SK-MEL-5 (cell line): ENCODE data around the gene POLR2I. TPM values are rescaled to one million over a fixed set of nuclear protein-coding genes. Genes with fewer than 3 reads are reported as not detected.
A peak's percentile ranks its signal among the peaks of the same experiment; 100 is the strongest.
"Not testable (repeated sequence)": the region's sequence is repeated elsewhere in the genome, so short reads cannot be mapped to it uniquely, and the experiment has no call there.

ENCODE experiments used
- DNase-seq: peaks from one replicate; pipeline ENCODE4 v3.0.0-alpha.2; 2016; ENCODE audit warnings: low read depth, low spot score
- in situ Hi-C: cut with HindIII; loops from 2 replicates; pipeline ENCODE4 v1.10.0; 2016; ENCODE audit warnings: low sequenced_read_pairs, high pct_unique_total_duplicates, low pct_unique_long_range_greater_than_20kb
- total RNA-seq: library from RNA; depleted of rRNA; stranded (reverse); fragments of >200 nt; shearing (Covaris generic); gene quantifications from 2 replicates; pipeline ENCODE4 v1.2.3, GENCODE V29; 2014

Gene POLR2I
- total RNA-seq, 1 experiment from 2014 or later = 62.8 TPM

GRCh38 chr19:36139473-36140303 lies 25.0 kb upstream of the POLR2I start, which contains the start of gene CAPNS1:
CAPNS1 (plus strand) TSS chr19:36140066; CDS start chr19:36141012, 946 bp downstream.
- in situ Hi-C loops = no loop called here

GRCh38 chr19:36139120-36139472 lies 24.4 kb upstream of the POLR2I start:
- in situ Hi-C loops = no loop called here
- DNase-seq = no peak

More at GRCh38 chr19:36139473-36140303, 25.0 kb upstream of the POLR2I start, which contains the start of gene CAPNS1:
- DNase-seq = peak; percentile 93

- DNase-seq = no peak
- in situ Hi-C loops = no loop called here
Measured at GRCh38 chr19:36136964-36137686, 22.4 kb upstream of the POLR2I start.

GRCh38 chr19:36134867-36135266 lies 20.2 kb upstream of the POLR2I start:
- in situ Hi-C loops, DNase-seq: not testable (repeated sequence)

- in situ Hi-C loops, DNase-seq: not testable (repeated sequence)
Measured at GRCh38 chr19:36131221-36131620, 16.5 kb upstream of the POLR2I start.

- in situ Hi-C loops = no loop called here
- no peak for DNase-seq
Measured at GRCh38 chr19:36128392-36128736, 13.7 kb upstream of the POLR2I start.

GRCh38 chr19:36125557-36125956 lies 10.9 kb upstream of the POLR2I start:
- DNase-seq = no peak
- in situ Hi-C loops = no loop called here

GRCh38 chr19:36121486-36122124 lies 6.9 kb upstream of the POLR2I start:
- in situ Hi-C loops = no loop called here
- DNase-seq = no peak

- no peak for DNase-seq
- in situ Hi-C loops = no loop called here
Measured at GRCh38 chr19:36120984-36121358, 6.3 kb upstream of the POLR2I start.

- in situ Hi-C loops = no loop called here
- no peak for DNase-seq
Measured at GRCh38 chr19:36120092-36120983, 5.7 kb upstream of the POLR2I start.

GRCh38 chr19:36116344-36116637 lies 1.6 kb upstream of the POLR2I start:
- no peak for DNase-seq
- in situ Hi-C loops = no loop called here

GRCh38 chr19:36115453-36116343 lies 1.0 kb upstream of the POLR2I start, which contains the start of gene TBCB:
TBCB (plus strand) TSS chr19:36115468; CDS start chr19:36115561, 93 bp downstream.
- peak; percentile 5 for DNase-seq
- in situ Hi-C loops = no loop called here

- in situ Hi-C loops = no loop called here
- DNase-seq = peak; percentile 23
Measured at GRCh38 chr19:36113894-36114720, 568 bp downstream of the POLR2I start.

GRCh38 chr19:36113425-36113824 lies 1.2 kb downstream of the POLR2I start:
- DNase-seq = no peak
- in situ Hi-C loops = no loop called here

- in situ Hi-C loops = no loop called here
- no peak for DNase-seq
Measured at GRCh38 chr19:36112678-36113077, 2.0 kb downstream of the POLR2I start.

GRCh38 chr19:36111200-36111539 lies 3.5 kb downstream of the POLR2I start:
- DNase-seq = no peak
- in situ Hi-C loops = no loop called here
